ENCODE results near the gene XYLT1.

Gene XYLT1

DNA sequence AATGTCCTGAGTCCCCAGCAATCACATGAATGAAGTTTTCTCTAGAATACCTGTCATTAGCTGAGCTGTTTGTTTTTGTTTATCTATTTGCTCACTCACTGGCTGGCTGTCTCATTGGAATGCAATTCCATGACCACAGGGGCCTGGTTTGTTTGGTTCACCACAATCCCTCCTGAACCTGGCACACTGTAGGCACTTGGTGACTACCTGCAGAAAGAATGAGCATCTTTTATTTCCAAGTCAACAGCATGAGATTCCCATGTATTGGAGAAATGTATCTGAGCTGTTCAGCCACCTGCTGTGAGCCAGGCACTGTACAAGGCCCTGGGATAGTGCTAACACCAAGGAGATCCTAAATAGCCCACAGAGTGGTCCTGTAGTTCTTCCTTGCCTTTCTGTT lies 345.1 kb downstream of the XYLT1 start:
- no peak for DNase-seq (ENCODE audit: low read depth in 2 of 2, low spot score in 1 of 2)

DNA sequence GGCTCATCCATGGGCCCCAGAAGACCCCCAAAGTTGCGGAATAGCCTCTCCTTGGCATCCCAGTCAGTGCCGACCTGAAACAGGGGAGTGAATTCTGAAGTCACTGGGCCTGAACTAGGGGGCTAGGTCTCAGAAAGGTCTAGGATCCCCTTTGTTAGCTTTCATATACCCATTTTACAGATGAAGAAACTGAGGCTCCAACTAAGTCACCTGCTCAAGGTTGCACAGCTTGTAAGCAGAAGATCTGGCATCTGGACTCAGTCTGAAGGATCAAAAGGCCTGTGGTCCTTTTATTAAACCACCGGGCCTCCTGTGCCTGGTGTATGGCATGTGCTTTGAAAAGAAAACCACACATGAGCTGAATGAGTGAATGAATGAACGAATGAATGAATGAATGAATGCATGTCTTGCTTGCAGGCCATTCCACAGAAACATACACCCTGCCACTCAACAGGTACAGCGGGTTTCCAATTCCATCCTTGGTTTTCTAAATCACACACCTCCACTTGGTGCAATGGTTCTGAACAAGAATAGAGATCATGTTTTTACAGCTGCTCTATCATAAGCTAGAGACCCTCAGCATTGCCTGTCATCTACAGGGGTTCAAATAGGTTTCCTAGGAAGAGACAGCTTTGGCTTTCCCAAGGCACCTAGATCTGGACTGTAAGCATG lies 352.7 kb downstream of the XYLT1 start:
- no peak for DNase-seq (ENCODE audit: low read depth in 2 of 2, low spot score in 1 of 2)

DNA sequence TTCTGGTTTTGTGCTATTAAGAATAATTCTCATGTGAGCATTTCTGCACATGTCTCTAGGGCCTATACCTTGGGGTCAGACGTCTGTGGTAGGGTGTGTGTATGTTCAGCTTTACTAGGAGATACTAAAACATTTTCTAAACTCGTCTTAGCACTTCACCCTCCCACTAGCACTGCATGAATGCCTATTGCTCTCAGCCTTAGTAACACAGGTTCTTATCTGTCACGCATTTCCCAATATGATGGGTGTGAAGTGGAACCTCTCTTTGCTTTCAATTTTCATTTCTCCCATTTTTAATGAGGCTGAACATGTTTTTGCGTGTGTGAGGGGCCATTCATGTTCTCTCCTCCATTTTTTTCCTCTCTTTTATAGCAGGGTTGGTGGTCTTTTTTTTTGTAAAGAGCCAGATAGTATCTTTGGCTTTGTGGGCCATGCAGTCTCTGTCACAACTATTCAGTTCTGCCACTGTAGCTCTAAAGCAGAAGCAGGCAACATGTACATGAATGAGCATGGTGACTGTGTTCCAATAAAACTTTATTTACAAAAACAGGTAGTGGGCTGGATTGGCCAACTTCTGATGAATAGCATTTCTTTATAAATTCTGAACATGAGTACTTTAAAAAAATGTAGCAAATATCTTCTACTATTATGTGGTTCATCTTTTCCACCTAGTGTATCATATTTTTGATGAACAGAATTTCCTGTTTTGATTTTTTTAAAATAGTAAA lies 354.0 kb downstream of the XYLT1 start:
- no peak for DNase-seq (ENCODE audit: low read depth in 2 of 2, low spot score in 1 of 2)

DNA sequence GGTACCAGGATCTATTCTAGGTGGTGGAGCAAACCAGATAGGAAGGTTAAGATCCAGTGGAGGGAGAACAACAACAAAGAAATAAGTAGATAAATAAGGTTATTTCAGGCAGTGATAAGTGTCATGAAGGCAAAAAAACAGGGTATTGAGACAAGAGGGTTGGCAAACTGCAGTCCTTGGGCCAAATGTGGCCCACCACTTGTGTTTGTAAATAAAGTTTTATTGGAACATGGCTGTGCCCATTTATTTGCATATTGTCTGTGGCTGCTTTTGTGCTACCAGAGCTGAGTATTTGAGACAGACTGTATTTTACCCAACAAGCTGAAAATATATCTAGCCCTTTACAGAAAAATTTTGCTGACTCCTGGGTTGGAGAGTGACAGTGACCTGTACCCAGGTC lies 361.3 kb downstream of the XYLT1 start:
- no peak for DNase-seq (ENCODE audit: low read depth in 2 of 2, low spot score in 1 of 2)

DNA sequence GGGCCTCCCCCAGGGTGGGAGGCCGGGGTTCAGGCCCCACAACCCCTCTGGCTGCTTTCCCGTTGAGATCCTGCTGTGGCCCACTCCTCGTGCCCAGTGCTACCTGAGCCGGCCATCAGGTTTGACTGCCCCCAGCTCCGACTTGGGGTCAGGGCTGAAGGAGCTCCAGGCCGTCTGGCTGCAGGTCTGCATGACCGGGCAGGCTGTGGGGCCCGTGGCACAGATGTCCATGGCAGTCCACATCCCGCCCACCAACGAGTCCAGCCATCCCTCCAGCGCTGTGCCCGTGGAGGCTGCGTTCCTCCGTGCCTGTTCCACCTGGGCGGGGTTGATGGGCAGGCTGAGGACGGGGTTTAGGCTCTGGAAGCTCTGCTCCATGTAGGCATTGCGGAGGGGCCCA lies 362.2 kb downstream of the XYLT1 start:
- no peak for DNase-seq (ENCODE audit: low read depth in 2 of 2, low spot score in 1 of 2)

DNA sequence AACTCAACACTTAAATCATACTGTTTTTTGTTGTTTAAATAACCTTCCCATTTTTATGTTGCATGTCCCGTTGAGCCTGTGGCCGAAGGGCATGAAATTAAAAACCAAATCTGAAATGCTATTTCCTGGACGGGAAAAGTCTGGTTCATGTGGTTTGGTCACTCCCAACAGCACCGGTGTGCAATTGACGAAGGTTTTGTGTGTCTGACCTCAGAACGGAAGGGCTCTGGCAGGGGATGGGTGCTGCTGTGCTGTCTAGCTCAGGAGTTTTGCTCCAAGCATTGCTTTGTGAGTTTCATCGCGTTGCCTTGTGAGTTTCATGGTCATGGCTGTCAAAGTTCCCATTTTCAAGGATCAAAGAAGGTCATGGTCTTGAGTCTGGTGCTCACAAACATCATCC lies 363.3 kb downstream of the XYLT1 start:
- DNase-seq (ENCODE audit: low read depth in 2 of 2, low spot score in 1 of 2): no peak

DNA sequence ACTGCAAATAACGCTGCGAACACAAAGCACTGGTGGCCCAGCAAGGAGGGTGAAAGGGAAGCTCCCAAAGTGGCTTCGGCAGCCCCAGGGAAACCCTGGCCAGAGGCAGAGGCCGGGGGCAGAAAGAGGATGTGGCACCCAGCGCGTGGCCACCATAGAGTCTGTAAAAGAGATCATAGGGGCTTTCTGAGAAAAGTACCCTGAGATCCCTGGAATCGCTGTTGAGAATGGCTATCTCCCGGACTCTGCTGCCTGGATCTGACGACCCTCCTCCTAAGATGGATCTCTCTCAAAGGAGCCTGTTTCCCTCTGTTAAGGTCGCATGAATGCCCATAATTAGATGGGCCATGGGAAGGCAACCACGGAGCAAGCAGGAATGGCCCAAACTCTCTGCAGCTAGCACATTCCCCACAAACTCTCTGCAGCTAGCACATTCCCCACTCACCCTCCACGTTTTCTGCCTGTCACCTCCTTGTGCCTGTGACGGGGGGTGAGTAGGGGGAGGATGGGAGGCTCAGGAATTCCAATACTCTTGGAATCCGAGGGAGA lies 364.4 kb downstream of the XYLT1 start:
- DNase-seq (ENCODE audit: low read depth in 2 of 2, low spot score in 1 of 2): no peak

DNA sequence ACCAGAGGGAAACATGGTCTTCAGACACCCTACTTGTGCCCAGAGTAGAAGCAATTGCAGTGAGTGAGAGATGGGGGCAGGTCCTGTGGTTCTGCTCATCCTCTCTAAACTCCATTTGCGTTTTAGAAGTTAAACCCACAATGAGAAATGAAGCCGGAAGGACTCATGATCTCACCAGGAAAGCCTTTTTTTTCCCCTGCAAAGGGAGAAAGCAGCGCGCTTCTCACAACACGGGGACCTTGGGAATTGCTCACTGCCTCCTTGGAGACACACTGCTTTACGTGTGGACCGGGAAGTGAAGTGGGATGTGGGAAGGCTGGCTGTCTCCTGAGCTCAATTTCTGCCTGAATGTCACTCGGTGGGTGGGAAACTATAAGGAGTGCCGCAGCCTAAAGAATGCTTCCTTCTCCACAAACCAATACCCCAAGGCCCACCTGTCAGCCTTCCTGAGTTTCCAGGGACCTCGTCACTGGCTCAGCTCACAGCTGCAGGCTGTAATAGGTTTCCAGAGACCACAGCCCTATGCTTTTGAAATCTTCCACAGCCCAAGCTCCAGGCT lies 365.4 kb downstream of the XYLT1 start:
- DNase-seq (ENCODE audit: low read depth in 2 of 2, low spot score in 1 of 2): no peak

DNA sequence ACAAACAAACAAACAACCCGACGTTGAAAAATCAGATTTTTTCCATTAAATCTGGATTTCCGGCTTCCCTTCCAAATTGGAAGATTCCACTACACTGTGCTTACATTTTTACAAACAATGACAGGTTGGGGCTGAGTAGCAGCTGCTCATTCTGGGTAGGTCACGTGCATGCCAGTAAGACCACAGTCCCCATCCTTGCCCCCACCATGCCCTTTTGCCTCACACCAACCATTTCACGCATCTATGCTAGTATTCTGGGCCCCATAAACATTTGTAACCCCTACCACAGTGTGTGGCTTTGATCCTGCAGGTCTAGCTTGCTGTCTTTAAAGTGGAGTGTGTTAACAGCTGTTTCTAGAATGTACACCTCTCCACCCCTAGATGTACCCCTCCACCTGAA lies 366.1 kb downstream of the XYLT1 start:
- no peak for DNase-seq (ENCODE audit: low read depth in 2 of 2, low spot score in 1 of 2)

DNA sequence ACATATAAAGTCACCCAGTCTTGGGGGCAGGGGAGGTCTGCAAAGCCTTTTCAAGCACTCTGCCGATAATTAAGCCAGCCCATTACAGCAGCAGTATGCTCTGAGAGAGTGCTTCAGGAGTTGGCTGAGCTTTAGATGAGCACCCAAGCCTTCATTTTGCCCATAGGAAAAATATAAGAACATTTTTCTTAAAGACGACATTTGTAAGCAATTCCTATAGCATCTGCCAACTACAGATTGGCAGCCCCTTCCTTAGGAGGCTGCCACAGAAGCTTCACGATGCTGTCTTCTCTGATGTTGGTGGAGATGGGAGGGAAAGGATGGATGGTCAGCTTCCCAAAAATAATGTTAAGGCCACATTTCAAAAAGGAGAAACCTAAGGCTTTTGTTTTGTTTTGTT lies 367.5 kb downstream of the XYLT1 start:
- DNase-seq (ENCODE audit: low read depth in 2 of 2, low spot score in 1 of 2): no peak

DNA sequence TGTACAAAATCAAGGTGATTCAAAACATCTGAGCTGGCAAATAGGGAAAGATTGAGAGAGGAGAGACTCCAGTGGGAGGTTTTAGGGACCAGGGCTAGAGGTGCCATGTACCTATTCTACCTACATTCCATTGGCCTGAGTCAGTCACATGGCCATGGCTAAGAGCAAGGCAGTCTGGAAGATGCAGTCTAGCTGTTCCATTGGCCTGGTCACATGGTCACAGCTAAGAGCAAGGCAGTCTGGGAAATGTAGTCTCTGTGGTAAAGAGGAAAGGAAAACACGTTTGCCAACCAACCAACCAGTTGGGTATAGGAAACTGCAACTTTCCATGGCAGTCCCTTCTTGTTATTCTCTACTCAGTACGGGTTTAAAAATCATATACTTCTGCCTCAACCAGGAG lies 369.1 kb downstream of the XYLT1 start:
- no peak for DNase-seq (ENCODE audit: low read depth in 2 of 2, low spot score in 1 of 2)

DNA sequence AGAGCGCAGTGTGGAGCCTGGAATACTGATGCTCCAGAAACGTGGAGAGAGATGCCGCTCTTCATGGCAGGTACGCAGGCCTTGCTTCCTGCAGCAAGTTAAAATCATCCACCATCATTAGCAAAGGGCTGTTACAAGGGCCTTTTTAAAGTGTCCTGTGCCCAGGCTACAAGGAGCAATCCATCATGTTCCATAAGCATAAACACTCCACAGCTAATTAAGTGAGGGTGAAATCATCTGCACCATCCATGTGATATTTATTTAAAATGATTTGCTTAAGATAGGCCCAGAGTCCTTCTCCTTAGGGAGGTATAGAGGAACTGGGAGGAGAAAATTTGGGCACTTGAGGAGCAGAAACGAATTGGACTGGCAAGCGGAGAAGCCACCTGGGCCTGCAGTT lies 372.1 kb downstream of the XYLT1 start:
- DNase-seq (ENCODE audit: low read depth in 2 of 2, low spot score in 1 of 2): no peak

DNA sequence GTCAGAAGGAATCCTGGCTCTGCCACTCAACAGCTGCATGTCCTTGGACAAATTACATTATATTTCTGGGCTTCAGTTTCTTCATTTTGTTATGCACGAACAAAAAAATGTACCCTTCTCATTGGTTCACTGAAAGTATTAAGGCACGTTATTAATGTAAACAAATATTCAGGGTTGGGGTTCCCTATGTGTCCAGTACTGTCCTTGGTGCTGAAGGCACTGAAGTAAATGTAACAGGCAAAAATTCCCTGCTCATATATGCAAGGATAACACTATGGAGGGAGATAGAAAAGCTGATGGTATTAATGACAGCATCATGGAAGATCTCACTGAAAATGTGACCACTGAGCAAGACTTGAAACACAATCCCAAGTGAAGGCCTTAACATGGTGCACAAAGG lies 386.6 kb downstream of the XYLT1 start:
- no peak for DNase-seq (ENCODE audit: low read depth in 2 of 2, low spot score in 1 of 2)

DNA sequence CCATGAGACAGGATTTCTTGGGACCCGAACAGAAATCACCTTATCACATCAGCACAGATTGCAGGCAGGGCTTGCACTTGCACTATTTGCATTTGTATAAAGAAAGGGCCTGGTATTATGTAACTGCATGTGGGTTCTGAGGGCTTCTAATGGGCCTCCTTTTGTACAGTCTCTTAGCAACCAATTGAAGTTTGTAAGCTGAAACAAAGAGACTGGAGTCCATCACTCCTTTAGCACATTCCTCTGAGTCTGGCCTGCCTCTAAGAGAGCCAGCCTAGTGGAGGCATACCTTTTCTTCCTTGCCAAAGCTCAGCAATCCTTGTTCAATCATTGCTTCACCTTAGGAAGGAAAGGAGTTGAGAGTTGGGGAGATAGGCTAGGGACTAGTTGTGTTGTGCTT lies 387.1 kb downstream of the XYLT1 start:
- DNase-seq (ENCODE audit: low read depth in 2 of 2, low spot score in 1 of 2): no peak

DNA sequence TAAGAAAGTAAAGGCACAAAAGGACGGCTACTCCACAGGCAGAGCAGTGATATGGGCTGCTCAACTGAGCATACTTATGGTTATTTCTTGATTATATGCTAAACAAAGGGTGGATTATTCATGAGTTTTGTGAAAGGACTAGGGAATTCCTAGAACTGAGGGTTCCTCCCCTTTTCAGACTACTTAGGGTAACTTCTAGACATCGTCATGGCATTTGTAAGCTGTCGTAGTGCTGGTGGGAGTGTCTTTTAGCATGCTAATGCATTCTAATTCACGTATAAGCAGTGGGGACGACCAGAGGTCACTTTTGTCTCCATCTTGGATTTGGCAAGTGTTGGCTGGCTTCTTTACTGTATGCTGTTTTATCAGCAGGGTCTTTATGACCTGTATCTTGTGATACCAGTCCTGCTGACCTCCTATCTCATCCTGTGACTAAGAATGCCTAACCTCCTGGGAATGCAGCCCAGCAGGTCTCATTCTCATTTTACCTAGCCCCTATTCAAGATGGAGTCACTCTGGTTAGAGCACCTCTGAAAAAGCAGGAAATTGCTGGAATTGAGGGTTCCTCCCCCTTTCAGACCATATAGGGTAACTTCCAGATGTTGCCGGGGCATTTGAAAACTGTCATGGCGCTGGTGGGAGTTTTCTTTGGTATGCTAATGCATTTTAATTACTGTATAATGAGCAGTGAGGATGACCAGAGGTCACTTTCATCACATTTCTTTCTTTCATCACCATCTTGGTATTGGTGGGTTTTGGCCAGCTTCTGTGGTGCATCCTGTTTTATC lies 388.5 kb downstream of the XYLT1 start:
- DNase-seq (ENCODE audit: low read depth in 2 of 2, low spot score in 1 of 2): no peak

DNA sequence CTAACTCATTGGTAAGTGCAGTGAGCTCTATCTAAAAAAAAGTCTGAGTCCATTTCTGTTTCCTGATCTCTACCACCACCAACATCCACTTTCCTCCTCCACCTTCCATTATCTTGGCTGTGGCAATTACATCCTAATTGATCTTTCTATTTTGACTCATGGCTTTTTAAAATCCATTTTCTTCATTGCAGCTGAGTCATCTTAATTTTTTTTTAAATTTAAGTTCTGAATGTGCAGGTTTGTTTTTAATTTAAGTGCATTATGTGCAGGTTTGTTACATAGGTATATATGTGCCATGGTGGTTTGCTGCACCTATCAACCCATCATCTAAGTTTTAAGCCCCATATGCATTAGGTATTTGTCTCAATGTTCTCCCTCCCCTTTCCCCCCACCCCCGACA lies 390.7 kb downstream of the XYLT1 start:
- DNase-seq (ENCODE audit: low read depth in 2 of 2, low spot score in 1 of 2): no peak

DNA sequence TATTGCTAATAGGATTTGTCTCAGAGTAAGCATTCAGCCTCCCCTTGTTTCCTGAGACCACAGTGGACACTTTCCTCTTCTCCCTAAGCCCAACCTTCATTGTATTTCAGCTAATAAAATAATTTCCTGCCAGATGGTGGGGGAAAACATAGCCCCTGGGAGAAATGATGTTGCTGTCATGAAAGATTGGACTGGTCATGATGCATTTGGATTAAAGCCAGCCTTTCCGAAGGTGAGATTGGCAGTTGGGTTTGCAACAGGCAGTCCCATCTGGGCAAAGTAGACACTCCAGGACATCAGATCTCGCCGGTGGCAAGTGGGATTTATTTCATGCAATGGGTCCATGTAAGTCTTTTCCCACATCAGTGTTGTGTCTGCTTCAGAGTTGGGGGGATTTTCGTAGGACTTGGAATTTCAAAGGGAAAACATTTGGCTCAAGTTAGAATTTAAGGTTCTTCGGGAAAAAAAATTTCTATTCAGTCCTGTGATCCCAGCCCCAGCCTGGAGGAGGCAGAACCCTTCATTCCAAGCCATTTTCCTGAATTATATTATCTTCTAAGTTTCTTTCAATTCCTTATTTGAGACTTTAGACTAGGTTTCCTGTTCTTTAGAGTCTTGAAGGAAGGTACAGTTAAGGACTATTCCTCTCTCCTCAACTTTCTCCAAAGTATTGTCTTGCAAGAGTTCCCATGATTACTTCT lies 391.7 kb downstream of the XYLT1 start:
- DNase-seq (ENCODE audit: low read depth in 2 of 2, low spot score in 1 of 2): no peak

DNA sequence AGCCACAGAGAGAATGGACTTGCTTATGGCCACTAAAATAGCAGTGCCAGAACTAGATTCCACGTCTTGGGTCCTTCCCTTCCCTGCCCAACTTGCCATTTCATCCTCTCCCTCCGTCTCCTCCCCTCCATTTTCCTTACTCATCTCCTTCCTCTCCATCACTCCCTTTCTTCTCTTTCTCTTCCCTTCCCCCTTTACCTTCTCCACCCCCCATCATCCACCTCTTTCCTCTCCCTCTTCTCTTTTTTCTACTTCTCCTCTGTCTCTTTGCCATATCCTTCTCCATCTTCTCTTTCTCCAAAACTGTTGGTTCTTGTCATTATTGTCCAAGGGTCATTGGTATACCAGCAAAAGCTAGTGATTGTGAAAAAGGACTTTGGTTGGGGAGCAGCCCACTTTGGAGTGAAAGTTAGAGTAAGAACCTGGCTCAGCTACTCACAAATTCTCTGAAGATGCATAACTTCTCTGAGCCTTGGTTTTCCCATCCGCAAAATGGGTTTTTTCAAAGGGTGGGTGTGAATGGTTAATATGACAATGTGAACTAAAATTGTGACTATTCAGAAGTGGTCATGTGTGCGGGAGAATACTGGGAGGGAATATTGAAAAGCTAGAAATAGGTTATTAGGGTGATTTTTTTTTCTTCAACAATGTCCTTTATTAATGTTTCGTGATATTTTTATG lies 393.8 kb downstream of the XYLT1 start:
- no peak for DNase-seq (ENCODE audit: low read depth in 2 of 2, low spot score in 1 of 2)

DNA sequence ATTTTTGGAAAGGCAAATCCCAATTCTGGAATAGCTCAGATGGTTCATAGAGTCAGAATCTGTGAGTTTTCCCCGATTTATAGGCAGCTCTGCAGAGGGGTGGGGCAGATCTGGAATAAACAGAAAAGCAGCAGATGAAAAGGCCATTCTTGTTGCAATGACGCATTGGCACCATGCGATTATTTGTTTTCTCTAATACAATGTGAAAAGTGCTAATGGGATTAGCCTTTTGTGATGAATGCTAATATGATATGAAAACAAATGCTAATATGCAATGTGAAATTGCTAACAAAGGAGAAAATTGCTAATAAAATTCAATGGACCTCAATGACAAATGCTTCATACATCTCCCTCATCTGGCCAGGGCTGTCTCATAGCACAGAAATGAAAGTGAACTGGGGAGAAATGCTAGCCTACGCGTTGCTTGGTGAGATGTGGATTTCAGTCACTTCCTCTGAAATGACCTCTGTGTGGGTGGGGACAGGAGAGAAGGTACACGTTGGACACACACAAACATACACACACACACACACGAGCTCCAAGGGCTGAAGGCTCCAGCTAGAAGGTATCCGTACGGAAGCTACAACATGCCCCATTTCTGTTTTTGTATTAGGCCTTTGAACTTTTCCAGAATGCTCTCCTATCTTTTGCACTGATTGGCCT lies 394.5 kb downstream of the XYLT1 start:
- DNase-seq (ENCODE audit: low read depth in 2 of 2, low spot score in 1 of 2): no peak

DNA sequence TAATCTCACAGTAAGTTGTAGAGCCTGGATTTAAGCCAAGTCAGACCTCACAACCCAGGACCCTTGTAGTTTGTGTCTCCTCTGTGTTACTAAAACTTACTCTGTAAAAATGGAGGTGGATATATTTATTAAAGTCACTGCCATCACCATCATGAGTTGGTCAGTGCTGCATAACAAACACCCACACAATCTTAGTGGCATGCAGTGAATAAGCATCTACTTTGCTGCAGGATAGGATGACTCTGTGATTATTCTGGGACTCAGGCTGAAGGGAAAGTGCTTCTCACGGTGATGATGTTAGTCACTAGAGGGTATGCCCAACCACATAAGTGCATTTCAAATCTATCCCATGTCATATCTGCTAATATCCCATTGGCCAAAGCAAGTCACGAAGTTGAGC lies 398.7 kb downstream of the XYLT1 start:
- DNase-seq (ENCODE audit: low read depth in 2 of 2, low spot score in 1 of 2): no peak
